ENCODE measurements around the gene ALK.

Gene ALK

GRCh38 chr2:29579495-29580169 is 341.8 kb downstream of the ALK start:
- DNase-seq (ENCODE audit: low read depth, low spot score): no peak

- no peak for DNase-seq (ENCODE audit: low read depth, low spot score)
Observed at GRCh38 chr2:29578084-29578598, 343.2 kb downstream of the ALK start.

- no peak for DNase-seq (ENCODE audit: low read depth, low spot score)
Observed at GRCh38 chr2:29576231-29576630, 345.2 kb downstream of the ALK start.

GRCh38 chr2:29575370-29575890 is 346.0 kb downstream of the ALK start:
- DNase-seq (ENCODE audit: low read depth, low spot score): no peak

GRCh38 chr2:29573612-29574011 is 347.8 kb downstream of the ALK start:
- DNase-seq (ENCODE audit: low read depth, low spot score): no peak

GRCh38 chr2:29573147-29573546 is 348.2 kb downstream of the ALK start:
- DNase-seq (ENCODE audit: low read depth, low spot score): no peak

GRCh38 chr2:29570539-29570938 is 350.8 kb downstream of the ALK start:
- DNase-seq (ENCODE audit: low read depth, low spot score): no peak

GRCh38 chr2:29567906-29568520 is 353.4 kb downstream of the ALK start:
- DNase-seq (ENCODE audit: low read depth, low spot score): no peak

GRCh38 chr2:29563697-29564096 is 357.7 kb downstream of the ALK start:
- no peak for DNase-seq (ENCODE audit: low read depth, low spot score)

GRCh38 chr2:29562896-29563295 is 358.5 kb downstream of the ALK start:
- no peak for DNase-seq (ENCODE audit: low read depth, low spot score)

- DNase-seq (ENCODE audit: low read depth, low spot score): no peak
Observed at GRCh38 chr2:29562319-29562718, 359.1 kb downstream of the ALK start.

- DNase-seq (ENCODE audit: low read depth, low spot score): no peak
Observed at GRCh38 chr2:29561628-29562027, 359.8 kb downstream of the ALK start.

GRCh38 chr2:29561181-29561580 is 360.2 kb downstream of the ALK start:
- DNase-seq (ENCODE audit: low read depth, low spot score): no peak

GRCh38 chr2:29560566-29560965 is 360.8 kb downstream of the ALK start:
- no peak for DNase-seq (ENCODE audit: low read depth, low spot score)

GRCh38 chr2:29560030-29560429 is 361.4 kb downstream of the ALK start:
- no peak for DNase-seq (ENCODE audit: low read depth, low spot score)

- no peak for DNase-seq (ENCODE audit: low read depth, low spot score)
Observed at GRCh38 chr2:29559578-29559977, 361.8 kb downstream of the ALK start.

- DNase-seq (ENCODE audit: low read depth, low spot score): no peak
Observed at GRCh38 chr2:29558097-29558496, 363.3 kb downstream of the ALK start.

- no peak for DNase-seq (ENCODE audit: low read depth, low spot score)
Observed at GRCh38 chr2:29557268-29557667, 364.1 kb downstream of the ALK start.

GRCh38 chr2:29549069-29549380 is 372.4 kb downstream of the ALK start:
- no peak for DNase-seq (ENCODE audit: low read depth, low spot score)

- DNase-seq (ENCODE audit: low read depth, low spot score): no peak
Observed at GRCh38 chr2:29544917-29545316, 376.5 kb downstream of the ALK start.

GRCh38 chr2:29544031-29544430 is 377.4 kb downstream of the ALK start:
- no peak for DNase-seq (ENCODE audit: low read depth, low spot score)

GRCh38 chr2:29535188-29535587 is 386.2 kb downstream of the ALK start:
- DNase-seq (ENCODE audit: low read depth, low spot score): no peak

- no peak for DNase-seq (ENCODE audit: low read depth, low spot score)
Observed at GRCh38 chr2:29532436-29532835, 388.9 kb downstream of the ALK start.
